HepG2 (cell line): ENCODE results near the gene SLC9A8. TPM values are rescaled to one million over a fixed set of nuclear protein-coding genes. Genes with fewer than 3 reads are reported as not detected.
A peak's percentile ranks its signal among the peaks of the same experiment; 100 is the strongest.

Experiments
- ATAC-seq: fragments of 200-7000 bp; cut with Tn5 transposase; 3 replicates; pipeline ENCODE4 v1.9.1; 2020; ENCODE audit warnings: mild to moderate bottlenecking, moderate library complexity
- BruUV-seq: library from RNA; stranded (reverse); fragments of 400-500 nt; replicated peaks from 2 replicates; lab custom pipeline; 2021; lab: Mats Ljungman, UMichigan
- CTCF ChIA-PET: fragments of 300-600 bp; formaldehyde crosslinking; extraction: SDS; loops from one replicate; lab custom pipeline; 2021; ENCODE audit warnings: low total read pairs, inconsistent platforms, low intra/inter-chr PET ratio; lab: Yijun Ruan, JAX
- POLR2A ChIA-PET: fragments of 350-600 bp; sonication (Branson Sonifier 250); formaldehyde crosslinking; loops from one replicate; lab custom pipeline; 2020; ENCODE audit warnings: antibody characterized with exemption, inconsistent platforms; lab: Yijun Ruan, JAX
- DNase-seq: peaks from one replicate; pipeline ENCODE4 v3.0.0-alpha.2; 2015; ENCODE audit warnings: low spot score
- FAIRE-seq: peaks from 3 replicates; lab custom pipeline; 2011; peaks lifted over from hg19 to GRCh38; lab: Jason Lieb, UNC
- H2AFZ ChIP-seq: one replicate; pipeline ENCODE4 v1.6.1; 2011; ENCODE audit warnings: low read length, inconsistent platforms
- H3K27ac ChIP-seq: fragments of 300-600 bp; 3 replicates; pipeline ENCODE4 v1.8.0; 2011; ENCODE audit warnings: mixed run types, mild to moderate bottlenecking, mixed read lengths, low read length, inconsistent platforms; ENCODE audit not compliant: insufficient read depth; ENCODE audit errors: extremely low read length
- H3K27me3 ChIP-seq, 2 experiments: fragments of 200-600 bp in 1 of 2; 2 replicates in 1 of 2; 3 replicates in 1 of 2; pipeline versions ENCODE4 v1.6.0 to v1.8.0; 2011; ENCODE audit warnings: low read length in 2 of 2, mild to moderate bottlenecking in 2 of 2, moderate library complexity in 2 of 2, inconsistent platforms in 1 of 2; ENCODE audit not compliant: insufficient read depth in 2 of 2, control insufficient read depth in 1 of 2
- H3K36me3 ChIP-seq, 2 experiments: fragments of 200-600 bp in 1 of 2; replicated peaks in 1 of 2; 2 replicates in 1 of 2; 3 replicates in 1 of 2; pipeline versions ENCODE4 v1.5.1 to v1.8.0; 2011; ENCODE audit warnings: low read length in 2 of 2, inconsistent platforms in 1 of 2; ENCODE audit not compliant: insufficient read depth in 2 of 2, control insufficient read depth in 1 of 2
- H3K4me1 ChIP-seq: 2 replicates; pipeline ENCODE4 v1.5.1; 2012; ENCODE audit warnings: low read length, inconsistent platforms; ENCODE audit not compliant: insufficient read depth
- H3K4me2 ChIP-seq: 2 replicates; pipeline ENCODE4 v1.6.0; 2011; ENCODE audit warnings: low read depth, low read length, inconsistent platforms
- H3K4me3 ChIP-seq, 3 experiments: fragments of 200-600 bp in 1 of 3; sonication (generic), shearing (Covaris generic) in 1 of 3; replicated peaks in 1 of 3; 2 replicates each; pipeline ENCODE4 v1.5.1; 2011 to 2016; ENCODE audit warnings: low read length in 3 of 3, inconsistent platforms in 2 of 3, low read depth in 2 of 3, mild to moderate bottlenecking in 2 of 3, control low read depth in 1 of 3, mixed read lengths in 1 of 3; ENCODE audit not compliant: insufficient read depth in 1 of 3
- H3K79me2 ChIP-seq: one replicate; pipeline ENCODE4 v1.6.1; 2011; ENCODE audit warnings: low read length, inconsistent platforms; ENCODE audit not compliant: insufficient read depth
- H3K9ac ChIP-seq: 2 replicates; pipeline ENCODE4 v1.6.0; 2011; ENCODE audit warnings: mild to moderate bottlenecking, low read depth, low read length, inconsistent platforms; ENCODE audit not compliant: insufficient read depth
- H3K9me3 ChIP-seq: 2 replicates; pipeline ENCODE4 v1.5.1; 2012; ENCODE audit warnings: mild to moderate bottlenecking, low read length
- H4K20me1 ChIP-seq: 2 replicates; pipeline ENCODE4 v1.6.0; 2011; ENCODE audit warnings: inconsistent platforms, mild to moderate bottlenecking, low read length, moderate library complexity; ENCODE audit not compliant: insufficient read depth
- AGO2 ChIP-seq: fragments of 200-400 bp; formaldehyde crosslinking; optimal IDR thresholded peaks from 2 replicates; pipeline ENCODE3; 2017; ENCODE audit warnings: mild to moderate bottlenecking, low read depth, low read length, moderate library complexity
- KLF15 ChIP-seq: sonication (generic); formaldehyde crosslinking; IDR thresholded peaks from 2 replicates; pipeline ENCODE4 v1.8.1; 2023; ENCODE audit warnings: borderline replicate concordance, mild to moderate bottlenecking, inconsistent platforms, missing genetic modification reagents, mixed read lengths
- LCORL ChIP-seq, 2 experiments: fragments of 450-650 bp in 1 of 2; sonication (generic) in 1 of 2; formaldehyde crosslinking in 1 of 2; IDR thresholded peaks; 2 replicates each; pipeline versions ENCODE4 v1.5.0 to v1.6.1; 2017 to 2020; ENCODE audit warnings: antibody characterized with exemption in 1 of 2, missing genetic modification reagents in 1 of 2
- SIX1 ChIP-seq: sonication (generic); formaldehyde crosslinking; IDR thresholded peaks from 2 replicates; pipeline ENCODE4 v1.4.0; 2020; ENCODE audit warnings: missing genetic modification reagents, borderline replicate concordance
- ZC3H13 ChIP-seq: sonication (generic); formaldehyde crosslinking; IDR thresholded peaks from 2 replicates; pipeline ENCODE4 v1.8.1; 2023; ENCODE audit warnings: mild to moderate bottlenecking, missing genetic modification reagents, moderate library complexity
- ZKSCAN8 ChIP-seq: IDR thresholded peaks from 2 replicates; pipeline ENCODE4 v1.6.1; 2016; ENCODE audit warnings: borderline replicate concordance, missing genetic modification reagents, missing compliant biosample characterization
- ZNF260 ChIP-seq: sonication (generic); formaldehyde crosslinking; IDR thresholded peaks from 2 replicates; pipeline ENCODE4 v1.4.0; 2020; ENCODE audit warnings: missing genetic modification reagents, low read depth, mild to moderate bottlenecking, borderline replicate concordance
- ZNF451 ChIP-seq: sonication (generic); formaldehyde crosslinking; IDR thresholded peaks from 2 replicates; pipeline ENCODE4 v1.5.0; 2020; ENCODE audit warnings: mild to moderate bottlenecking, missing genetic modification reagents
- ZNF709 ChIP-seq: sonication (generic); formaldehyde crosslinking; IDR thresholded peaks from 2 replicates; pipeline ENCODE4 v1.5.0; 2020; ENCODE audit warnings: mild to moderate bottlenecking, missing genetic modification reagents
- ZNF746 ChIP-seq: sonication (generic); formaldehyde crosslinking; IDR thresholded peaks from 2 replicates; pipeline ENCODE4 v1.8.0; 2022; ENCODE audit warnings: mild to moderate bottlenecking, missing genetic modification reagents
- WGBS: methylation state at CpG from one replicate; pipeline ENCODE4 v1.1.6; 2017; ENCODE audit warnings: low lambda C conversion rate; 5-methylcytosine and 5-hydroxymethylcytosine counted together
- in situ Hi-C: cut with HindIII; loops from 2 replicates; pipeline ENCODE4 v1.10.0; 2017; ENCODE audit warnings: low pct_unique_long_range_greater_than_20kb; ENCODE audit not compliant: extremely low pct_ligation_motif_present
- intact Hi-C: fragments of 100-400 bp; cut with micrococcal nuclease; formaldehyde crosslinking; loops from one replicate; pipeline ENCODE4 v1.10.0; 2022; ENCODE audit not compliant: unreplicated experiment
- polyA plus RNA-seq, 8 experiments: library from polyadenylated mRNA; depleted of rRNA in 3 of 8; stranded (reverse) in 7 of 8; unstranded in 1 of 8; fragments of >200 nt; fragmentation: Illumina TruSeq in 4 of 8; extraction: Trizol in 4 of 8; gene quantifications; 2 replicates each; pipeline versions ENCODE4 v1.2.1 to v1.2.3, GENCODE V29; 2011 to 2016; ENCODE audit warnings: low read depth in 4 of 8, missing spikeins in 1 of 8, mixed read lengths in 1 of 8; ENCODE audit not compliant: insufficient read depth in 1 of 8
- total RNA-seq, 5 experiments: library from RNA; depleted of rRNA; stranded (reverse); fragments of >200 nt; fragmentation: Illumina TruSeq; extraction: Trizol; gene quantifications; 2 replicates each; pipeline ENCODE4 v1.2.3, GENCODE V29; 2016; ENCODE audit warnings: low read depth in 1 of 5
- TF ChIP-seq, protein P1 (sequence below): sonication (generic); formaldehyde crosslinking; IDR thresholded peaks from 2 replicates; pipeline ENCODE4 v1.5.0; 2020; ENCODE audit warnings: missing genetic modification reagents
- TF ChIP-seq, protein P2 (sequence below): sonication (generic); formaldehyde crosslinking; IDR thresholded peaks from 2 replicates; pipeline ENCODE4 v1.4.0; 2020; ENCODE audit warnings: missing genetic modification reagents, borderline replicate concordance

Gene SLC9A8
- total and polyA plus RNA-seq, 2 of the 13 experiments (the other 11 are each of a cell fraction or from before 2014, with no cell fraction given), result 4.1 to 7.4 TPM

DNA sequence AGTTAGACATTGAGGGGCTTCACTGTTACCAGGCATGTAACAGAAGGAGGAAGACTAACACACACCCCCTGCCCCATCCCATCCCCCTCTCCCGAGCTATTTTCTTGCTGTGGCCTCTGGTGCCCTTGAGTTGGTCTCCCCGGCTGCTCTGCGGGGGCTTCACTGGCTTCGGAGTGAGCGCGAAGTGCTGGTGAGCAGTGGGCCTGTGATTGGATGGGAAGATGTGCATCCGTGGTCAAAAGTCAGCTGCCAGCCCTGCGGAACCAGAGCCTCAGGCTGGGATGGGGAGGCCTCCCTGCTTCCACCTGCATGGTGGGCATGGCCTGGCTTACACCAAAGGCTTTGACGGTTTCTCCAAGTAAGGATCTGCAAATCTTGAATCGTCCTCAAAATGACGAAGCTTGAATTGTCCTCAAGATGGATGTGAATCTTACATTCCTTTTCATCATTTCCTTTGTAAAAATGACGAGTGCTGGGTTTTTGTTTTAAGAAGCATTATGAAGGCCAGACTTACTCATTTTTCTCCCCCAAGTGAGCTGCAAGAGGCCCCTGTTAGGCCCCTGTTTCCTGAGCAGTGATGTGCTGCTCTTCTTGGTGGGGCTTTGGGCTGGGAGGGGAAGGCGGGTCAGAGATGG is 79.0 kb downstream of the SLC9A8 start:
- 92% methylated on average over 13 of the region's 13 CpGs for WGBS
- no TSS peak for BruUV-seq
- H3K9ac ChIP-seq, result no peak overlapping the region

DNA sequence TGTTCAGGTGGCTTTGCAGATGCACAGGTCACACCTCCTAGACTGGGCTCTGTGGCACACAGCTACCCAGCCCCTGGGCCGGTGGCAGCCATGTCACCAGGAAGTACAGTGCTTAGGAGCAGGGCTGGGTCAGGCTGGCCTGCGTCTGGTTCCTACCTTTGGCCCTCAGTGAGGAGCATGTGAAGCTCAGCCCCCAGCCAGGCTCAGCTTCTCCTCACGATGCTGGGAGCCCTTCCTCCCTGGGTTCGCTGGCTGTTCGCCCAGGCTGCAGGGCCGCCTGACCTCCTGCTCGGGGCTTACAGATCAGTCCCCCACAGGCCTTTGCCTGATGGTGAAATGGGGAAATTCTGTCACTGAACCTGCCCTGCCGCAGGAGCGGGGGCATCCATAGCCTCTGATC is 79.6 kb downstream of the SLC9A8 start:
- Histone ChIP-seq H3K27ac (no peak overlapping the region), H3K9me3 (no peaks in the 10 kb centered on the region), H4K20me1 (no peaks in the 10 kb centered on the region), H3K9ac (no peak overlapping the region), H3K79me2 (no peaks in the 10 kb centered on the region), H3K4me3 (no peak overlapping the region), H3K36me3 (peaks cover 0 to 3% of the 10 kb centered on the region in 2 experiments; a peak in 1 of 5 replicates), H3K4me2 (no peak overlapping the region), H2AFZ (no peak overlapping the region), H3K4me1 (peaks cover 25% of the 10 kb centered on the region), H3K27me3 (no peaks in the 10 kb centered on the region)
- DNase-seq, result no peak
- ChIA-PET CTCF (no interaction called here), POLR2A (interaction anchor here (1.0 kb wide), 1 partner anchor 24 kb away, joined by 6 read pairs; no protein-coding TSS in a partner anchor)
- ATAC-seq, result no peak
- no peak for FAIRE-seq
- BruUV-seq, result no TSS peak
- intact Hi-C loops, result loop anchor here (1.0 kb wide), 1 partner anchor 355 kb away; no protein-coding TSS in a partner anchor
- in situ Hi-C loops, result loop anchor here (25.0 kb wide), 1 partner anchor 555 kb away; no protein-coding TSS in a partner anchor
- 85% methylated on average over 9 of the region's 9 CpGs for WGBS
- TF ChIP-seq AGO2 (peak; percentile 38), ZKSCAN8 (CRISPR knock-in tag) (no peak), KLF15 (CRISPR knock-in tag) (no peak), ZNF260 (0 out of 2 replicates have a peak, but pooled peaks have one; percentile 50), ZNF746 (no peak), ZNF451 (CRISPR knock-in tag) (no peak), LCORL (IDR thresholded peaks at IDR 0.05) (no peak), LCORL (CRISPR knock-in tag; IDR thresholded peaks at IDR 0.05) (no peak)
- TF ChIP-seq, protein P1, sequence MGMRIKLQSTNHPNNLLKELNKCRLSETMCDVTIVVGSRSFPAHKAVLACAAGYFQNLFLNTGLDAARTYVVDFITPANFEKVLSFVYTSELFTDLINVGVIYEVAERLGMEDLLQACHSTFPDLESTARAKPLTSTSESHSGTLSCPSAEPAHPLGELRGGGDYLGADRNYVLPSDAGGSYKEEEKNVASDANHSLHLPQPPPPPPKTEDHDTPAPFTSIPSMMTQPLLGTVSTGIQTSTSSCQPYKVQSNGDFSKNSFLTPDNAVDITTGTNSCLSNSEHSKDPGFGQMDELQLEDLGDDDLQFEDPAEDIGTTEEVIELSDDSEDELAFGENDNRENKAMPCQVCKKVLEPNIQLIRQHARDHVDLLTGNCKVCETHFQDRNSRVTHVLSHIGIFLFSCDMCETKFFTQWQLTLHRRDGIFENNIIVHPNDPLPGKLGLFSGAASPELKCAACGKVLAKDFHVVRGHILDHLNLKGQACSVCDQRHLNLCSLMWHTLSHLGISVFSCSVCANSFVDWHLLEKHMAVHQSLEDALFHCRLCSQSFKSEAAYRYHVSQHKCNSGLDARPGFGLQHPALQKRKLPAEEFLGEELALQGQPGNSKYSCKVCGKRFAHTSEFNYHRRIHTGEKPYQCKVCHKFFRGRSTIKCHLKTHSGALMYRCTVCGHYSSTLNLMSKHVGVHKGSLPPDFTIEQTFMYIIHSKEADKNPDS (CRISPR knock-in tag), result no peak
- TF ChIP-seq, protein P2, sequence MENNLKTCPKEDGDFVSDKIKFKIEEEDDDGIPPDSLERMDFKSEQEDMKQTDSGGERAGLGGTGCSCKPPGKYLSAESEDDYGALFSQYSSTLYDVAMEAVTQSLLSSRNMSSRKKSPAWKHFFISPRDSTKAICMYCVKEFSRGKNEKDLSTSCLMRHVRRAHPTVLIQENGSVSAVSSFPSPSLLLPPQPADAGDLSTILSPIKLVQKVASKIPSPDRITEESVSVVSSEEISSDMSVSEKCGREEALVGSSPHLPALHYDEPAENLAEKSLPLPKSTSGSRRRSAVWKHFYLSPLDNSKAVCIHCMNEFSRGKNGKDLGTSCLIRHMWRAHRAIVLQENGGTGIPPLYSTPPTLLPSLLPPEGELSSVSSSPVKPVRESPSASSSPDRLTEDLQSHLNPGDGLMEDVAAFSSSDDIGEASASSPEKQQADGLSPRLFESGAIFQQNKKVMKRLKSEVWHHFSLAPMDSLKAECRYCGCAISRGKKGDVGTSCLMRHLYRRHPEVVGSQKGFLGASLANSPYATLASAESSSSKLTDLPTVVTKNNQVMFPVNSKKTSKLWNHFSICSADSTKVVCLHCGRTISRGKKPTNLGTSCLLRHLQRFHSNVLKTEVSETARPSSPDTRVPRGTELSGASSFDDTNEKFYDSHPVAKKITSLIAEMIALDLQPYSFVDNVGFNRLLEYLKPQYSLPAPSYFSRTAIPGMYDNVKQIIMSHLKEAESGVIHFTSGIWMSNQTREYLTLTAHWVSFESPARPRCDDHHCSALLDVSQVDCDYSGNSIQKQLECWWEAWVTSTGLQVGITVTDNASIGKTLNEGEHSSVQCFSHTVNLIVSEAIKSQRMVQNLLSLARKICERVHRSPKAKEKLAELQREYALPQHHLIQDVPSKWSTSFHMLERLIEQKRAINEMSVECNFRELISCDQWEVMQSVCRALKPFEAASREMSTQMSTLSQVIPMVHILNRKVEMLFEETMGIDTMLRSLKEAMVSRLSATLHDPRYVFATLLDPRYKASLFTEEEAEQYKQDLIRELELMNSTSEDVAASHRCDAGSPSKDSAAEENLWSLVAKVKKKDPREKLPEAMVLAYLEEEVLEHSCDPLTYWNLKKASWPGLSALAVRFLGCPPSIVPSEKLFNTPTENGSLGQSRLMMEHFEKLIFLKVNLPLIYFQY (CRISPR knock-in tag), result no peak

More for the DNA sequence above, 79.0 kb downstream of the SLC9A8 start:
- CTCF ChIA-PET, result no interaction called here
- TF ChIP-seq SIX1 (no peak), ZNF709 (no peak), ZC3H13 (CRISPR knock-in tag) (no peak; the same call in 1 of the 2 replicates)
- H4K20me1 ChIP-seq, result no peaks in the 10 kb centered on the region
- no peaks in the 10 kb centered on the region for H3K27me3 ChIP-seq
- FAIRE-seq (no peak), ATAC-seq (no peak), DNase-seq (no peak)
- peaks cover 24% of the 10 kb centered on the region for H3K4me1 ChIP-seq
- H3K27ac ChIP-seq, result no peak overlapping the region
- no peak overlapping the region for H3K4me3 ChIP-seq
- in situ Hi-C loops, result loop anchor here (25.0 kb wide), 1 partner anchor 554 kb away; no protein-coding TSS in a partner anchor
- no peaks in the 10 kb centered on the region for H3K79me2 ChIP-seq
- no peaks in the 10 kb centered on the region for H3K9me3 ChIP-seq
- H2AFZ ChIP-seq, result no peak overlapping the region
- intact Hi-C loops, result loop anchor here (1.0 kb wide), 1 partner anchor 354 kb away; no protein-coding TSS in a partner anchor
- H3K36me3 ChIP-seq, result peaks cover 0 to 3% of the 10 kb centered on the region in 2 experiments; a peak in 1 of 5 replicates
- POLR2A ChIA-PET, result interaction anchor here (1.0 kb wide), 1 partner anchor 24 kb away, joined by 6 read pairs; no protein-coding TSS in a partner anchor
- H3K4me2 ChIP-seq, result no peak overlapping the region
